KG1 (cell line): ENCODE measurements around the gene HBQ1.
A peak's percentile ranks its signal among the peaks of the same experiment; 100 is the strongest.
"Not testable (repeated sequence)": the region's sequence is repeated elsewhere in the genome, so short reads cannot be mapped to it uniquely, and the experiment has no call there.

Experiments
- DNase-seq: peaks from one replicate; lab custom pipeline; 2025; lab: John Stamatoyannopoulos, UW

HBQ1 gene

GRCh38 chr16:176477-177382 lies 3.5 kb upstream of the HBQ1 start, which contains the start of gene HBA1:
HBA1 (plus strand) TSS chr16:176680; CDS start chr16:176717, 37 bp downstream.
- DNase-seq = not testable (repeated sequence)

- DNase-seq = no peak
Measured at GRCh38 chr16:177394-177822, 2.9 kb upstream of the HBQ1 start.

GRCh38 chr16:177981-178667 lies 2.1 kb upstream of the HBQ1 start:
- no peak for DNase-seq

GRCh38 chr16:178668-179015 lies 1.6 kb upstream of the HBQ1 start:
- no peak for DNase-seq

- DNase-seq = no peak
Measured at GRCh38 chr16:179211-180092, 807 bp upstream of the HBQ1 start.

GRCh38 chr16:180681-181564 lies 664 bp downstream of the HBQ1 start:
- DNase-seq = peak; percentile 29

- DNase-seq = no peak
Measured at GRCh38 chr16:181565-182021, 1.3 kb downstream of the HBQ1 start.

GRCh38 chr16:183005-183404 lies 2.7 kb downstream of the HBQ1 start:
- no peak for DNase-seq

GRCh38 chr16:185213-185612 lies 5.0 kb downstream of the HBQ1 start:
- DNase-seq = no peak

- no peak for DNase-seq
Measured at GRCh38 chr16:185691-186090, 5.4 kb downstream of the HBQ1 start.

GRCh38 chr16:187330-187729 lies 7.1 kb downstream of the HBQ1 start:
- no peak for DNase-seq

- DNase-seq = no peak
Measured at GRCh38 chr16:188674-189073, 8.4 kb downstream of the HBQ1 start.

GRCh38 chr16:189604-190186 lies 9.4 kb downstream of the HBQ1 start:
- no peak for DNase-seq

- DNase-seq = no peak
Measured at GRCh38 chr16:191831-192230, 11.6 kb downstream of the HBQ1 start.

GRCh38 chr16:192686-193085 lies 12.4 kb downstream of the HBQ1 start:
- DNase-seq = no peak

GRCh38 chr16:193441-193840 lies 13.2 kb downstream of the HBQ1 start:
- DNase-seq = no peak

- DNase-seq = no peak
Measured at GRCh38 chr16:194516-194915, 14.3 kb downstream of the HBQ1 start.

GRCh38 chr16:200388-200787 lies 20.1 kb downstream of the HBQ1 start:
- no peak for DNase-seq

- DNase-seq = no peak
Measured at GRCh38 chr16:203246-203645, 23.0 kb downstream of the HBQ1 start.

GRCh38 chr16:204046-204445 lies 23.8 kb downstream of the HBQ1 start:
- DNase-seq = not testable (repeated sequence)

- not testable (repeated sequence) for DNase-seq
Measured at GRCh38 chr16:209359-209758, 29.1 kb downstream of the HBQ1 start.
